ENCODE measurements around the gene FARP1. TPM values are rescaled to one million over a fixed set of nuclear protein-coding genes. Genes with fewer than 3 reads are reported as not detected.

The FARP1 gene
- total and polyA plus RNA-seq, 2 of the 8 experiments (the other 6 are each of a cell fraction or from before 2014, with no cell fraction given), result 24.7 to 104 TPM

- no peak for FAIRE-seq
- H3K9me3 ChIP-seq (ENCODE audit: insufficient read depth in 2 of 2, low read depth in 1 of 2, low read length in 1 of 2), result no peaks in the 10 kb centered on the region
- H4K20me1 ChIP-seq (replicated peaks in 1 of 2; ENCODE audit: control insufficient read depth in 1 of 2, insufficient read depth in 2 of 2, low read length in 2 of 2), result no peaks in the 10 kb centered on the region
- H3K36me3 ChIP-seq (ENCODE audit: control insufficient read depth in 2 of 4, insufficient read depth in 4 of 4, low read length in 3 of 4), result peaks cover 0 to 14% (median 5%) of the 10 kb centered on the region in 4 experiments; a peak in 5 of 8 replicates
- no peak overlapping the region for H4K5ac ChIP-seq (ENCODE audit: insufficient read length, low read depth, low read length)
- no peak overlapping the region for H3K9ac ChIP-seq (replicated peaks in 1 of 4; ENCODE audit: extremely low read depth in 1 of 4, low read depth in 3 of 4, low read length in 3 of 4)
- no peak overlapping the region for H2AK5ac ChIP-seq (ENCODE audit: low read depth, low read length)
- H2BK5ac ChIP-seq (ENCODE audit: low read depth, low read length), result no peak overlapping the region
- no peak overlapping the region for H2AFZ ChIP-seq (ENCODE audit: low read length)
- peak in 1 of 2 experiments; percentile 28 for DNase-seq (ENCODE audit: low read depth in 1 of 2, low spot score in 2 of 2)
- no peak overlapping the region for H3K27ac ChIP-seq (ENCODE audit: low read depth, low read length)
- H4K91ac ChIP-seq (replicated peaks; ENCODE audit: insufficient read length, low read length), result no peak overlapping the region
- H3K4me1 ChIP-seq (replicated peaks in 1 of 4; ENCODE audit: control insufficient read depth in 3 of 4, insufficient read depth in 4 of 4, low read length in 3 of 4), result peaks cover 2 to 13% (median 10%) of the 10 kb centered on the region in 4 experiments; a peak in 6 of 7 replicates
- H3K4me3 ChIP-seq (ENCODE audit: extremely low read depth in 1 of 4, insufficient read depth in 2 of 4, low read depth in 3 of 4, low read length in 4 of 4), result no peak overlapping the region
- H3K4ac ChIP-seq (replicated peaks; ENCODE audit: insufficient read length, low read depth, low read length), result no peak overlapping the region
- no peaks in the 10 kb centered on the region for H3K27me3 ChIP-seq (replicated peaks in 1 of 4; ENCODE audit: control insufficient read depth in 3 of 4, extremely low read depth in 1 of 4, insufficient read depth in 3 of 4, low read length in 3 of 4)
- no peak overlapping the region for H2BK120ac ChIP-seq (replicated peaks; ENCODE audit: low read depth, low read length)
- no peak overlapping the region; a peak in 1 of 4 replicates for H3K4me2 ChIP-seq (ENCODE audit: insufficient read depth in 1 of 2, low read depth in 2 of 2, low read length in 2 of 2)
- H3K56ac ChIP-seq (replicated peaks; ENCODE audit: insufficient read length, low read depth, low read length), result no peak overlapping the region
- no peak for TF ChIP-seq SUZ12 (IDR thresholded peaks at IDR 0.05; ENCODE audit: low read length)
- no peak for TF ChIP-seq CTCF (IDR thresholded peaks at IDR 0.05; ENCODE audit: control extremely low read depth in 1 of 3, insufficient read depth in 1 of 3, low read depth in 1 of 3, low read length in 3 of 3)
- TF ChIP-seq TEAD4 (IDR thresholded peaks at IDR 0.05; ENCODE audit: low read depth, low read length), result no peak
- no peak for TF ChIP-seq SRF (IDR thresholded peaks at IDR 0.05; ENCODE audit: low read depth, low read length)
- no peak for TF ChIP-seq MAFK (IDR thresholded peaks at IDR 0.05; ENCODE audit: low read depth, low read length)
- TF ChIP-seq BACH1 (IDR thresholded peaks at IDR 0.05; ENCODE audit: low read length), result no peak
- 0 out of 2 replicates have a peak overlapping the region, but pooled peaks have one; percentile 37 for H2BK20ac ChIP-seq (ENCODE audit: low read length)
- no peaks in the 10 kb centered on the region for H3K79me2 ChIP-seq (ENCODE audit: control insufficient read depth in 1 of 2, insufficient read depth in 2 of 2, low read length in 2 of 2)
- peaks cover 2% of the 10 kb centered on the region; the same call in 1 of the 2 replicates for H3K23me2 ChIP-seq (ENCODE audit: low read depth, low read length)
- no peak overlapping the region for H3K14ac ChIP-seq (ENCODE audit: insufficient read length)
- no peak overlapping the region for H3K18ac ChIP-seq (ENCODE audit: extremely low read depth, low read length)
- H2BK12ac ChIP-seq (ENCODE audit: low read depth, low read length), result no peak overlapping the region
- POLR2A ChIA-PET (ENCODE audit: partially characterized antibody), result interaction anchor here (0.6 kb wide), 1 partner anchor 225 kb away, joined by 3 read pairs; no protein-coding TSS in a partner anchor
- H4K8ac ChIP-seq (ENCODE audit: extremely low read depth, insufficient read depth, low read length), result no peak overlapping the region
- H3K23ac ChIP-seq (ENCODE audit: insufficient read length), result no peak overlapping the region
- H3K79me1 ChIP-seq (ENCODE audit: low read depth, low read length), result no peaks in the 10 kb centered on the region; the same call in 1 of the 2 replicates
- 94% methylated on average over 4 of the region's 4 CpGs; no CpG with 5 or more reads in 1 of the 2 experiments for WGBS, 2 experiments (ENCODE audit: extremely low coverage in 1 of 2, insufficient coverage in 1 of 2, insufficient read length in 1 of 2, insufficient replicate concordance in 2 of 2, low coverage in 1 of 2, low lambda C conversion rate in 2 of 2, missing lambda C conversion rate in 1 of 2)
- CTCF ChIA-PET (ENCODE audit: partially characterized antibody), result interaction anchor here (1.4 kb wide), 1 partner anchor 60 kb away, joined by 4 read pairs; no protein-coding TSS in a partner anchor
- H2BK15ac ChIP-seq (ENCODE audit: low read length), result no peak overlapping the region
Observed at GRCh38 chr13:98370261-98370660, 227.4 kb downstream of the FARP1 start.

Data from H1 (cell line).